IMR-90 (cell line): Measurements from ENCODE around the gene CCDC69. TPM values are rescaled to one million over a fixed set of nuclear protein-coding genes. Genes with fewer than 3 reads are reported as not detected.

Source experiments
- ATAC-seq: fragments of 200-7000 bp; cut with Tn5 transposase; 2 replicates; pipeline ENCODE4 v1.9.1; 2020; ENCODE audit warnings: low read depth, mild to moderate bottlenecking, moderate library complexity
- BruUV-seq: library from RNA; stranded (reverse); fragments of 400-500 nt; replicated peaks from 2 replicates; lab custom pipeline; 2021; lab: Mats Ljungman, UMichigan
- CTCF ChIA-PET: fragments of 300-600 bp; formaldehyde crosslinking; extraction: SDS; loops from one replicate; lab custom pipeline; 2021; ENCODE audit warnings: antibody characterized with exemption; lab: Yijun Ruan, JAX
- POLR2A ChIA-PET: fragments of 300-600 bp; sonication (Branson Sonifier 250); formaldehyde crosslinking; loops from one replicate; lab custom pipeline; 2022; ENCODE audit warnings: antibody characterized with exemption; ENCODE audit not compliant: unreplicated experiment; lab: Charles Lee
- DNase-seq: peaks from one replicate; pipeline ENCODE4 v3.0.0; 2013
- H2AFZ ChIP-seq: replicated peaks from 2 replicates; pipeline ENCODE3; 2013; ENCODE audit warnings: low read length, mild to moderate bottlenecking; ENCODE audit not compliant: poor library complexity
- H2AK5ac ChIP-seq: 2 replicates; pipeline ENCODE4 v1.6.1; 2013; ENCODE audit warnings: low read depth, low read length, inconsistent platforms
- H2AK9ac ChIP-seq: replicated peaks from 2 replicates; pipeline ENCODE3; 2013; ENCODE audit warnings: mild to moderate bottlenecking, low read depth, low read length, moderate library complexity; ENCODE audit not compliant: poor library complexity
- H2BK120ac ChIP-seq: 2 replicates; pipeline ENCODE4 v1.6.1; 2013; ENCODE audit warnings: low read depth, low read length, inconsistent platforms
- H2BK15ac ChIP-seq: 3 replicates; pipeline ENCODE4 v1.6.1; 2013; ENCODE audit warnings: low read depth, low read length, inconsistent platforms
- H2BK20ac ChIP-seq: 2 replicates; pipeline ENCODE4 v1.6.1; 2013; ENCODE audit warnings: low read depth, mild to moderate bottlenecking, inconsistent platforms, low read length, moderate library complexity
- H2BK5ac ChIP-seq: 2 replicates; pipeline ENCODE4 v1.6.1; 2013; ENCODE audit warnings: mild to moderate bottlenecking, low read depth, low read length, inconsistent platforms; ENCODE audit not compliant: poor library complexity, severe bottlenecking
- H3K14ac ChIP-seq: replicated peaks from 2 replicates; pipeline ENCODE4 v1.6.1; 2013; ENCODE audit warnings: low read depth, low read length, inconsistent platforms
- H3K18ac ChIP-seq: 2 replicates; pipeline ENCODE4 v1.6.1; 2013; ENCODE audit warnings: low read depth, low read length, control low read depth
- H3K23ac ChIP-seq: 2 replicates; pipeline ENCODE4 v1.6.1; 2013; ENCODE audit warnings: low read depth, low read length, inconsistent platforms
- H3K27ac ChIP-seq: 2 replicates; pipeline ENCODE4 v1.5.1; 2013; ENCODE audit warnings: mild to moderate bottlenecking, control low read depth, low read length; ENCODE audit not compliant: insufficient read depth
- H3K27me3 ChIP-seq: 2 replicates; pipeline ENCODE4 v1.6.1; 2013; ENCODE audit warnings: low read length; ENCODE audit not compliant: control insufficient read depth, insufficient read depth
- H3K36me3 ChIP-seq: 2 replicates; pipeline ENCODE4 v1.6.1; 2013; ENCODE audit warnings: low read length, mixed read lengths; ENCODE audit not compliant: control insufficient read depth, insufficient read depth
- H3K4ac ChIP-seq: 2 replicates; pipeline ENCODE4 v1.6.1; 2013; ENCODE audit warnings: low read depth, low read length, inconsistent platforms
- H3K4me1 ChIP-seq: 2 replicates; pipeline ENCODE4 v1.6.1; 2013; ENCODE audit warnings: low read length, mixed read lengths; ENCODE audit not compliant: control insufficient read depth, insufficient read depth
- H3K4me2 ChIP-seq: 2 replicates; pipeline ENCODE4 v1.6.1; 2013; ENCODE audit warnings: low read depth, mild to moderate bottlenecking, control low read depth, low read length, moderate library complexity
- H3K4me3 ChIP-seq: 2 replicates; pipeline ENCODE4 v1.5.1; 2013; ENCODE audit warnings: low read depth, mild to moderate bottlenecking, control low read depth, low read length, moderate library complexity; ENCODE audit not compliant: insufficient read depth
- H3K56ac ChIP-seq: 2 replicates; pipeline ENCODE4 v1.6.1; 2013; ENCODE audit warnings: low read length, inconsistent platforms; ENCODE audit not compliant: insufficient read depth; ENCODE audit errors: extremely low read depth
- H3K79me1 ChIP-seq, 2 experiments: 2 replicates each; pipeline ENCODE4 v1.6.1; 2013; ENCODE audit warnings: low read length in 2 of 2, inconsistent platforms in 1 of 2, low read depth in 1 of 2
- H3K9ac ChIP-seq: 2 replicates; pipeline ENCODE4 v1.6.1; 2013; ENCODE audit warnings: low read depth, low read length, control low read depth
- H3K9me1 ChIP-seq: 2 replicates; pipeline ENCODE4 v1.6.1; 2013; ENCODE audit warnings: low read length, inconsistent platforms; ENCODE audit not compliant: insufficient read depth
- H3K9me3 ChIP-seq: 2 replicates; pipeline ENCODE4 v1.6.1; 2013; ENCODE audit warnings: low read length; ENCODE audit not compliant: control insufficient read depth, insufficient read depth
- H4K20me1 ChIP-seq: 2 replicates; pipeline ENCODE4 v1.6.1; 2013; ENCODE audit warnings: low read length, inconsistent platforms; ENCODE audit not compliant: insufficient read depth
- H4K5ac ChIP-seq: 2 replicates; pipeline ENCODE4 v1.6.1; 2013; ENCODE audit warnings: mild to moderate bottlenecking, low read depth, low read length, control low read depth
- H4K8ac ChIP-seq, 2 experiments: 2 replicates each; pipeline ENCODE4 v1.6.1; 2013; ENCODE audit warnings: low read depth in 2 of 2, low read length in 2 of 2, control low read depth in 1 of 2, inconsistent platforms in 1 of 2
- H4K91ac ChIP-seq: 2 replicates; pipeline ENCODE4 v1.6.1; 2013; ENCODE audit warnings: low read depth, low read length, inconsistent platforms; ENCODE audit not compliant: insufficient read depth
- BHLHE40 ChIP-seq: fragments of 150-350 bp; IDR thresholded peaks from 2 replicates; pipeline ENCODE4 v1.6.1; 2016; ENCODE audit warnings: mild to moderate bottlenecking, low read depth, low read length
- CEBPB ChIP-seq: IDR thresholded peaks from 2 replicates; pipeline ENCODE4 v1.6.1; 2012; ENCODE audit warnings: low read depth, low read length, improper control_type of control experiment
- CHD1 ChIP-seq: IDR thresholded peaks from 2 replicates; pipeline ENCODE4 v1.6.1; 2012; ENCODE audit warnings: low read depth, low read length, improper control_type of control experiment
- CTCF ChIP-seq: conservative IDR thresholded peaks from 2 replicates; pipeline ENCODE4 v1.5.1; 2012; ENCODE audit warnings: mild to moderate bottlenecking, low read depth, low read length, improper control_type of control experiment
- ELK1 ChIP-seq: fragments of 150-350 bp; IDR thresholded peaks from 2 replicates; pipeline ENCODE4 v1.6.1; 2016; ENCODE audit warnings: low read depth, mild to moderate bottlenecking, low read length, moderate library complexity, borderline replicate concordance
- FOS ChIP-seq: fragments of 150-350 bp; IDR thresholded peaks from 2 replicates; pipeline ENCODE4 v1.6.1; 2016; ENCODE audit warnings: low read depth, low read length
- MAFK ChIP-seq: IDR thresholded peaks from 2 replicates; pipeline ENCODE4 v1.6.1; 2012; ENCODE audit warnings: low read depth, low read length, improper control_type of control experiment
- MAZ ChIP-seq: IDR thresholded peaks from 2 replicates; pipeline ENCODE4 v1.6.1; 2012; ENCODE audit warnings: low read depth, mild to moderate bottlenecking, low read length, improper control_type of control experiment, moderate library complexity, borderline replicate concordance
- MXI1 ChIP-seq: IDR thresholded peaks from 2 replicates; pipeline ENCODE4 v1.6.1; 2012; ENCODE audit warnings: low read depth, mild to moderate bottlenecking, low read length, moderate library complexity, borderline replicate concordance
- NFE2L2 ChIP-seq: fragments of 150-350 bp; IDR thresholded peaks from 2 replicates; pipeline ENCODE4 v1.6.1; 2016; ENCODE audit warnings: low read depth, mild to moderate bottlenecking, low read length
- POLR2A ChIP-seq: IDR thresholded peaks from 2 replicates; pipeline ENCODE4 v1.6.1; 2012; ENCODE audit warnings: mild to moderate bottlenecking, low read depth, low read length
- RAD21 ChIP-seq: IDR thresholded peaks from 2 replicates; pipeline ENCODE4 v1.6.1; 2012; ENCODE audit warnings: low read length, improper control_type of control experiment
- RCOR1 ChIP-seq: IDR thresholded peaks from 2 replicates; pipeline ENCODE4 v1.6.1; 2012; ENCODE audit warnings: mild to moderate bottlenecking, low read length, improper control_type of control experiment; ENCODE audit not compliant: insufficient replicate concordance
- RFX5 ChIP-seq: IDR thresholded peaks from 2 replicates; pipeline ENCODE4 v1.8.0; 2012; ENCODE audit warnings: low read depth, mild to moderate bottlenecking, low read length, moderate library complexity
- SMC3 ChIP-seq: fragments of 150-350 bp; IDR thresholded peaks from 2 replicates; pipeline ENCODE4 v1.6.1; 2016; ENCODE audit warnings: low read depth, mild to moderate bottlenecking, antibody characterized with exemption, low read length, moderate library complexity
- USF2 ChIP-seq: fragments of 150-350 bp; IDR thresholded peaks from 2 replicates; pipeline ENCODE4 v1.6.1; 2017; ENCODE audit warnings: mild to moderate bottlenecking, antibody characterized with exemption, low read length, low read depth
- WGBS, 2 experiments: methylation state at CpG; one replicate each; pipeline versions ENCODE4 v1.1.5 to v1.1.7; 2013; ENCODE audit warnings: missing lambda C conversion rate in 2 of 2; ENCODE audit not compliant: insufficient read length in 1 of 2; ENCODE audit errors: extremely low coverage in 2 of 2; 5-methylcytosine and 5-hydroxymethylcytosine counted together
- dilution Hi-C: fragments of 300-500 bp; cut with HindIII; formaldehyde crosslinking; loops from one replicate; pipeline ENCODE4 v1.14.3; 2018; ENCODE audit warnings: low sequenced_read_pairs; ENCODE audit not compliant: unreplicated experiment
- in situ Hi-C: fragments of 300-500 bp; cut with MboI; formaldehyde crosslinking; loops from 3 replicates; pipeline ENCODE4 v1.14.3; 2019; ENCODE audit warnings: low sequenced_read_pairs, inconsistent platforms, mixed read lengths
- intact Hi-C: fragments of 100-400 bp; cut with micrococcal nuclease; formaldehyde crosslinking; loops from 2 replicates; pipeline ENCODE4 v1.10.0; 2022
- polyA plus RNA-seq, 3 experiments: library from polyadenylated mRNA; depleted of rRNA; stranded (reverse); fragments of >200 nt; gene quantifications; 2 replicates each; pipeline ENCODE4 v1.2.3, GENCODE V29; 2012; ENCODE audit warnings: low replicate concordance in 1 of 3
- total RNA-seq: library from RNA; depleted of rRNA; stranded (reverse); fragments of >200 nt; gene quantifications from 2 replicates; pipeline ENCODE4 v1.2.3, GENCODE V29; 2012

The CCDC69 gene
- total and polyA plus RNA-seq, 2 of the 4 experiments (the other 2 are of a cell fraction): 0.36 to 0.48 TPM

- H3K9me1 ChIP-seq: peaks cover 3% of the 10 kb centered on the region; the same call in 1 of the 2 replicates
- H2AFZ ChIP-seq: no peak overlapping the region
- H4K8ac ChIP-seq: no peak overlapping the region
- H3K9ac ChIP-seq: no peak overlapping the region
- H4K5ac ChIP-seq: no peak overlapping the region
- H4K91ac ChIP-seq: no peak overlapping the region
- H3K4me1 ChIP-seq: no peaks in the 10 kb centered on the region
- in situ Hi-C loops (no loop called here), intact Hi-C loops (no loop called here), dilution Hi-C loops (no loop called here)
- peaks cover 36 to 57% of the 10 kb centered on the region in 2 experiments for H3K79me1 ChIP-seq
- POLR2A ChIA-PET: no interaction called here
- H4K20me1 ChIP-seq: peaks cover 22% of the 10 kb centered on the region
- H3K56ac ChIP-seq: no peak overlapping the region
- no peaks in the 10 kb centered on the region for H3K27me3 ChIP-seq
- H3K4me2 ChIP-seq: no peak overlapping the region
- H2BK15ac ChIP-seq: no peak overlapping the region
- no peak overlapping the region for H3K18ac ChIP-seq
- TF ChIP-seq MAZ: no peak
- TF ChIP-seq RAD21: no peak
- TF ChIP-seq NFE2L2: no peak
- TF ChIP-seq MAFK: no peak
- no peak for TF ChIP-seq BHLHE40
- no peak for TF ChIP-seq RFX5
- TF ChIP-seq MXI1: no peak
- TF ChIP-seq FOS: no peak
- TF ChIP-seq CEBPB: no peak
- TF ChIP-seq USF2: no peak
- TF ChIP-seq POLR2A: no peak
- TF ChIP-seq ELK1: no peak
- TF ChIP-seq CTCF: no peak
- TF ChIP-seq RCOR1: no peak
- TF ChIP-seq SMC3: no peak
- TF ChIP-seq CHD1: no peak
- no peak overlapping the region for H3K4ac ChIP-seq
- H3K4me3 ChIP-seq: no peak overlapping the region
- no peak overlapping the region for H3K14ac ChIP-seq
- no peak for ATAC-seq
- H2BK5ac ChIP-seq: no peak overlapping the region
- H3K23ac ChIP-seq: no peak overlapping the region
- no peak overlapping the region for H2BK20ac ChIP-seq
- 83% methylated on average over 1 of the region's 3 CpGs; no CpG with 5 or more reads in 1 of the 2 experiments for WGBS, 2 experiments
- H2AK9ac ChIP-seq: no peak overlapping the region
- no peak for DNase-seq
- no TSS peak for BruUV-seq
- CTCF ChIA-PET: no interaction called here
- no peak overlapping the region for H2AK5ac ChIP-seq
- H3K27ac ChIP-seq: no peak overlapping the region
- H3K36me3 ChIP-seq: peaks cover 86% of the 10 kb centered on the region
- no peak overlapping the region for H2BK120ac ChIP-seq
- H3K9me3 ChIP-seq: no peaks in the 10 kb centered on the region
These were observed 89.7 kb downstream of the CCDC69 start for GRCh38 chr5:151134228-151134627.
